Measurements from ENCODE around the gene METAP2. TPM values are rescaled to one million over a fixed set of nuclear protein-coding genes. Genes with fewer than 3 reads are reported as not detected.
"Not testable (repeated sequence)": the region's sequence is repeated elsewhere in the genome, so short reads cannot be mapped to it uniquely, and the experiment has no call there.

The METAP2 gene
- total RNA-seq, 4 donors from 2014 or later = 66.8 to 92.7 (median 74.2) TPM

GRCh38 chr12:95473231-95473883 is 595 bp upstream of the METAP2 start:
- Histone ChIP-seq H3K4me3 (peak overlapping the region; percentile 74 to 80), H3K36me3 (peaks cover 0 to 24% of the 10 kb centered on the region in 2 donors), H3K27ac (peak overlapping the region; percentile 77 to 94 (median 92)), H3K27me3 (no peaks in the 10 kb centered on the region), H3K4me1 (peaks cover 0 to 46% (median 10%) of the 10 kb centered on the region in 3 donors), H3K9me3 (no peaks in the 10 kb centered on the region)
- TF ChIP-seq EP300 (IDR thresholded peaks at IDR 0.05) = no peak
- TF ChIP-seq CTCF (IDR thresholded peaks at IDR 0.05) = no peak
- TF ChIP-seq POLR2A (IDR thresholded peaks at IDR 0.05) = no peak
- TF ChIP-seq POLR2AphosphoS5 (IDR thresholded peaks at IDR 0.05) = no peak
- ATAC-seq = peak; percentile 60
- WGBS, 2 donors (ENCODE audit: low coverage in 1 of 2) = 0% methylated on average over 13 to 22 of the region's 23 CpGs

- WGBS, 2 donors (ENCODE audit: low coverage in 1 of 2) = 0% methylated on average over 7 of the region's 16 CpGs
These were observed 657 bp downstream of the METAP2 start for GRCh38 chr12:95474660-95474958.

GRCh38 chr12:95480230-95480629 is 6.3 kb downstream of the METAP2 start:
- Histone ChIP-seq H3K4me1 (peaks cover 3 to 82% (median 6%) of the 10 kb centered on the region in 3 donors), H3K27me3 (no peaks in the 10 kb centered on the region), H3K9me3 (no peaks in the 10 kb centered on the region), H3K4me3 (no peak overlapping the region), H3K36me3 (peaks cover 0 to 55% of the 10 kb centered on the region in 2 donors), H3K27ac (peak overlapping the region in 1 of 4 donors; percentile 24)
- TF ChIP-seq POLR2A (IDR thresholded peaks at IDR 0.05) (no peak), EP300 (IDR thresholded peaks at IDR 0.05) (no peak), CTCF (IDR thresholded peaks at IDR 0.05) (no peak), POLR2AphosphoS5 (IDR thresholded peaks at IDR 0.05) (no peak)
- ATAC-seq = no peak
- 35 to 45% methylated on average over 2 of the region's 2 CpGs for WGBS, 2 donors (ENCODE audit: low coverage in 1 of 2)

More at GRCh38 chr12:95474660-95474958, 657 bp downstream of the METAP2 start:
- Histone ChIP-seq H3K9me3 (no peaks in the 10 kb centered on the region), H3K4me1 (peaks cover 0 to 59% (median 10%) of the 10 kb centered on the region in 3 donors), H3K36me3 (peaks cover 0 to 35% of the 10 kb centered on the region in 2 donors), H3K27ac (peak overlapping the region; percentile 77 to 94 (median 92)), H3K27me3 (no peaks in the 10 kb centered on the region), H3K4me3 (peak overlapping the region; percentile 74 to 80)
- TF ChIP-seq POLR2A (IDR thresholded peaks at IDR 0.05) (no peak), CTCF (IDR thresholded peaks at IDR 0.05) (no peak), POLR2AphosphoS5 (IDR thresholded peaks at IDR 0.05) (no peak), EP300 (IDR thresholded peaks at IDR 0.05) (no peak)
- ATAC-seq = no peak

GRCh38 chr12:95481072-95481471 is 7.1 kb downstream of the METAP2 start:
- H3K27ac ChIP-seq = peak overlapping the region in 2 of 4 donors; percentile 17 to 37
- H3K9me3 ChIP-seq = no peaks in the 10 kb centered on the region
- TF ChIP-seq POLR2A (IDR thresholded peaks at IDR 0.05) = no peak
- no peak for TF ChIP-seq CTCF (IDR thresholded peaks at IDR 0.05)
- TF ChIP-seq POLR2AphosphoS5 (IDR thresholded peaks at IDR 0.05) = no peak
- no peak for TF ChIP-seq EP300 (IDR thresholded peaks at IDR 0.05)
- ATAC-seq = no peak
- 57 to 61% methylated on average over 1 to 3 of the region's 3 CpGs for WGBS, 2 donors (ENCODE audit: low coverage in 1 of 2)
- no peaks in the 10 kb centered on the region for H3K27me3 ChIP-seq
- H3K4me1 ChIP-seq = peaks cover 0 to 78% (median 3%) of the 10 kb centered on the region in 3 donors
- H3K4me3 ChIP-seq = no peak overlapping the region
- H3K36me3 ChIP-seq = peaks cover 0 to 61% of the 10 kb centered on the region in 2 donors

- TF ChIP-seq EP300 (IDR thresholded peaks at IDR 0.05) (no peak), POLR2AphosphoS5 (IDR thresholded peaks at IDR 0.05) (no peak), CTCF (IDR thresholded peaks at IDR 0.05) (no peak), POLR2A (IDR thresholded peaks at IDR 0.05) (no peak)
- no peaks in the 10 kb centered on the region for H3K27me3 ChIP-seq
- H3K27ac ChIP-seq = no peak overlapping the region
- no peaks in the 10 kb centered on the region for H3K9me3 ChIP-seq
- H3K36me3 ChIP-seq = peaks cover 0 to 61% of the 10 kb centered on the region in 2 donors
- 68 to 70% methylated on average over 7 of the region's 7 CpGs for WGBS, 2 donors (ENCODE audit: low coverage in 1 of 2)
- H3K4me1 ChIP-seq = peaks cover 0 to 69% (median 3%) of the 10 kb centered on the region in 3 donors
- no peak overlapping the region for H3K4me3 ChIP-seq
- no peak for ATAC-seq
These were observed 7.9 kb downstream of the METAP2 start for GRCh38 chr12:95481888-95482287.

GRCh38 chr12:95482564-95482963 is 8.6 kb downstream of the METAP2 start:
- peaks cover 0 to 63% (median 3%) of the 10 kb centered on the region in 3 donors for H3K4me1 ChIP-seq
- H3K36me3 ChIP-seq = peaks cover 0 to 61% of the 10 kb centered on the region in 2 donors
- 90 to 95% methylated on average over 4 to 5 of the region's 6 CpGs for WGBS, 2 donors (ENCODE audit: low coverage in 1 of 2)

More at GRCh38 chr12:95482564-95482963, 8.6 kb downstream of the METAP2 start:
- ATAC-seq, H3K9me3 ChIP-seq, H3K4me3 ChIP-seq, H3K27ac ChIP-seq, H3K27me3 ChIP-seq: not testable (repeated sequence)
